ENCODE results near the gene YY1. TPM values are rescaled to one million over a fixed set of nuclear protein-coding genes. Genes with fewer than 3 reads are reported as not detected.

The YY1 gene
- total RNA-seq, 1 experiment from 2014 or later: 73.3 TPM

- H3K4me1 Mint-ChIP-seq (ENCODE audit: insufficient read depth, unreplicated experiment): peaks cover 23% of the 10 kb centered on the region
- peak overlapping the region; percentile 81 for H3K4me3 Mint-ChIP-seq (ENCODE audit: unreplicated experiment)
- POLR2A ChIA-PET: interaction anchor here (0.6 to 3.3 kb wide), 10 partner anchors 19 to 759 kb away, joined by 3 to 21 read pairs (median 4); partner anchors contain the start of genes CCNK, SETD3 and WDR25
- peak overlapping the region; percentile 87 for H3K27ac Mint-ChIP-seq (ENCODE audit: low read depth, unreplicated experiment)
- no peaks in the 10 kb centered on the region for H3K9me3 Mint-ChIP-seq (ENCODE audit: unreplicated experiment)
- peak; percentile 82 for DNase-seq (ENCODE audit: unreplicated experiment)
- no peaks in the 10 kb centered on the region for H3K27me3 Mint-ChIP-seq (ENCODE audit: insufficient read depth, unreplicated experiment)
- CTCF ChIA-PET: interaction anchor here (0.6 to 1.6 kb wide), 12 partner anchors 14 to 254 kb away, joined by 3 to 11 read pairs (median 4); no protein-coding TSS in a partner anchor
- intact Hi-C loops (cut with micrococcal nuclease): loop anchor here (2.0 kb wide), 1 partner anchor 137 kb away; the partner anchor contains the start of gene WDR25
- no TSS peak for BruUV-seq (replicated peaks)
- H3K36me3 Mint-ChIP-seq (ENCODE audit: insufficient read depth, unreplicated experiment): peaks cover 30% of the 10 kb centered on the region
- TF ChIP-seq CTCF (IDR thresholded peaks at IDR 0.05; ENCODE audit: unreplicated experiment): peak; percentile 60
These were observed 1.1 kb downstream of the YY1 start for GRCh38 chr14:100239840-100240667.

GRCh38 chr14:100240668-100241032 is 1.7 kb downstream of the YY1 start:
- BruUV-seq (replicated peaks): no TSS peak
- CTCF ChIA-PET: interaction anchor here (0.6 to 1.6 kb wide), 17 partner anchors 13 to 1242 kb away, joined by 3 to 11 read pairs (median 3); no protein-coding TSS in a partner anchor
- intact Hi-C loops (cut with micrococcal nuclease): loop anchor here (2.0 kb wide), 1 partner anchor 136 kb away; the partner anchor contains the start of gene WDR25
- POLR2A ChIA-PET: interaction anchor here (0.6 to 3.3 kb wide), 12 partner anchors 19 to 760 kb away, joined by 3 to 21 read pairs (median 4); partner anchors contain the start of genes CCNK, SETD3 and WDR25
- peaks cover 23% of the 10 kb centered on the region for H3K4me1 Mint-ChIP-seq (ENCODE audit: insufficient read depth, unreplicated experiment)
- TF ChIP-seq CTCF (IDR thresholded peaks at IDR 0.05; ENCODE audit: unreplicated experiment): no peak
- H3K4me3 Mint-ChIP-seq (ENCODE audit: unreplicated experiment): peak overlapping the region; percentile 81
- no peak for DNase-seq (ENCODE audit: unreplicated experiment)
- H3K27ac Mint-ChIP-seq (ENCODE audit: low read depth, unreplicated experiment): peak overlapping the region; percentile 87
- no peaks in the 10 kb centered on the region for H3K27me3 Mint-ChIP-seq (ENCODE audit: insufficient read depth, unreplicated experiment)
- H3K36me3 Mint-ChIP-seq (ENCODE audit: insufficient read depth, unreplicated experiment): peaks cover 34% of the 10 kb centered on the region
- H3K9me3 Mint-ChIP-seq (ENCODE audit: unreplicated experiment): no peaks in the 10 kb centered on the region

- CTCF ChIA-PET: interaction anchor here (0.6 to 1.6 kb wide), 17 partner anchors 13 to 1241 kb away, joined by 3 to 11 read pairs (median 3); no protein-coding TSS in a partner anchor
These were observed 2.3 kb downstream of the YY1 start for GRCh38 chr14:100241279-100241678.

More at GRCh38 chr14:100241279-100241678, 2.3 kb downstream of the YY1 start:
- intact Hi-C loops (cut with micrococcal nuclease): loop anchor here (2.0 kb wide), 1 partner anchor 136 kb away; the partner anchor contains the start of gene WDR25
- no peaks in the 10 kb centered on the region for H3K27me3 Mint-ChIP-seq (ENCODE audit: insufficient read depth, unreplicated experiment)
- H3K36me3 Mint-ChIP-seq (ENCODE audit: insufficient read depth, unreplicated experiment): peaks cover 34% of the 10 kb centered on the region
- TF ChIP-seq CTCF (IDR thresholded peaks at IDR 0.05; ENCODE audit: unreplicated experiment): no peak
- DNase-seq (ENCODE audit: unreplicated experiment): no peak
- no peaks in the 10 kb centered on the region for H3K9me3 Mint-ChIP-seq (ENCODE audit: unreplicated experiment)
- H3K27ac Mint-ChIP-seq (ENCODE audit: low read depth, unreplicated experiment): peak overlapping the region; percentile 87
- POLR2A ChIA-PET: interaction anchor here (0.6 to 3.3 kb wide), 12 partner anchors 20 to 760 kb away, joined by 3 to 21 read pairs (median 4); partner anchors contain the start of genes CCNK, SETD3 and WDR25
- no TSS peak for BruUV-seq (replicated peaks)
- peak overlapping the region; percentile 81 for H3K4me3 Mint-ChIP-seq (ENCODE audit: unreplicated experiment)
- H3K4me1 Mint-ChIP-seq (ENCODE audit: insufficient read depth, unreplicated experiment): peaks cover 21% of the 10 kb centered on the region

Data from MCF 10A (cell line).